Measurements from ENCODE around the gene HOXD12.

DNA sequence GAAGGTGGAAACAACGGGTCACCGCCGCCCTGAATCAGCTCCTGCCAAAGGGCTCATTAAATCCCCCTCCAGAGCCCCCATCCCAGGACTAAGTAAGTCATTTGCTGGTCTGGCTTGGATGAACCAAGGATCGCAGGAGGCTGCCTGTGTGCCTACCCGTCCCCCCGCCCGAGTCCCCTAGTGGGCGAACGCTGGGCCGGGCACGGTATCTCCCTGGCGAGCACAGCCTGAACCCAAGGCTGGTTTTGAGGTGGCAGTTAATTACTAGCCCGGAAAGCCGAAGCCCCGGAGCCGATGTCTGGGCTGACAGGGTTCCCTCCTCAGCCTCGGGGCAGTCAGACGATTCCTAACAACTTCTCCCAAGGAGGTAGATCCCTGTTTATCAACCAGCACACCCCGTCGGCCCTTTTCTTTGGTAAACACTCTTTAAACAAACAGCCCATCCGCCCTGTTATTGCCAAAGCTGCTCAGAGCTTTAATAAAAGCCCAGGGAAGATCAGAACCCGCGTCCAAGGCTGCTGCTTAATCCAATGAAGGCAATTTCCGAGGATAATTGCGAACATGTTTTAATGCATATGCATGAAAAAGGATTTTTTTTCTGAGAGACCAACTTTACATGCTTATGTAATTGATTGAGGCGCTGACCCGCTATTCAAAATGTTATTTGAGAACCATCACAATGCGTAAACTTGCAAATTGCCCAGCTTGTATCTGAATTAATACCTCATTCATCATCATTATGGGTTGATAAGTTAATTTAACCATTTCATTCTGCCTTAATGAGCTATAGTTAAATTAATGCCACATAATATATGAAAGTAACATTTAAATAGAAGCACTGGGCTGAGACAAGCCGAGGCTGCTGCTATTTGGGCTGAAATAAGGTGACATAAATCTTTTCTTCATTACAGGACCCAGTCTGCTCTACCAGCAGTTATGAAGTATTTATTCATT, 26.4 kb upstream of the HOXD12 start:
- TF ChIP-seq, protein P1, sequence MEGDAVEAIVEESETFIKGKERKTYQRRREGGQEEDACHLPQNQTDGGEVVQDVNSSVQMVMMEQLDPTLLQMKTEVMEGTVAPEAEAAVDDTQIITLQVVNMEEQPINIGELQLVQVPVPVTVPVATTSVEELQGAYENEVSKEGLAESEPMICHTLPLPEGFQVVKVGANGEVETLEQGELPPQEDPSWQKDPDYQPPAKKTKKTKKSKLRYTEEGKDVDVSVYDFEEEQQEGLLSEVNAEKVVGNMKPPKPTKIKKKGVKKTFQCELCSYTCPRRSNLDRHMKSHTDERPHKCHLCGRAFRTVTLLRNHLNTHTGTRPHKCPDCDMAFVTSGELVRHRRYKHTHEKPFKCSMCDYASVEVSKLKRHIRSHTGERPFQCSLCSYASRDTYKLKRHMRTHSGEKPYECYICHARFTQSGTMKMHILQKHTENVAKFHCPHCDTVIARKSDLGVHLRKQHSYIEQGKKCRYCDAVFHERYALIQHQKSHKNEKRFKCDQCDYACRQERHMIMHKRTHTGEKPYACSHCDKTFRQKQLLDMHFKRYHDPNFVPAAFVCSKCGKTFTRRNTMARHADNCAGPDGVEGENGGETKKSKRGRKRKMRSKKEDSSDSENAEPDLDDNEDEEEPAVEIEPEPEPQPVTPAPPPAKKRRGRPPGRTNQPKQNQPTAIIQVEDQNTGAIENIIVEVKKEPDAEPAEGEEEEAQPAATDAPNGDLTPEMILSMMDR (IDR thresholded peaks at IDR 0.05; ENCODE audit: low read depth, low read length), result no peak
- TF ChIP-seq, protein P2, sequence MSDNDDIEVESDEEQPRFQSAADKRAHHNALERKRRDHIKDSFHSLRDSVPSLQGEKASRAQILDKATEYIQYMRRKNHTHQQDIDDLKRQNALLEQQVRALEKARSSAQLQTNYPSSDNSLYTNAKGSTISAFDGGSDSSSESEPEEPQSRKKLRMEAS (IDR thresholded peaks at IDR 0.05; ENCODE audit: low read depth, low read length), result no peak
